ENCODE data around the gene ADK. TPM values are rescaled to one million over a fixed set of nuclear protein-coding genes. Genes with fewer than 3 reads are reported as not detected.

ADK gene
- total RNA-seq, 2 donors from 2014 or later, result 14.4 to 24.3 TPM

GRCh38 chr10:74117738-74118137 is 33.3 kb upstream of the ADK start:
- Histone ChIP-seq H3K36me3 (peaks cover 34% of the 10 kb centered on the region), H3K9me3 (no peaks in the 10 kb centered on the region), H3K4me3 (no peak overlapping the region), H3K4me1 (ENCODE audit: control insufficient read depth in 1 of 2, low read depth in 2 of 2) (peaks cover 7 to 34% of the 10 kb centered on the region in 2 donors), H3K27ac (peak overlapping the region in 1 of 2 donors; percentile 13), H3K27me3 (replicated peaks; ENCODE audit: insufficient read depth) (no peaks in the 10 kb centered on the region)
- ATAC-seq (ENCODE audit: insufficient number of reproducible peaks, low FRiP score, low read depth) (no peak), DNase-seq (ENCODE audit: low spot score) (no peak)
- no peak for TF ChIP-seq CTCF (IDR thresholded peaks at IDR 0.05)

GRCh38 chr10:74118804-74119203 is 32.2 kb upstream of the ADK start:
- ATAC-seq (ENCODE audit: insufficient number of reproducible peaks, low FRiP score, low read depth) (no peak), DNase-seq (ENCODE audit: low spot score) (no peak)
- H3K36me3 ChIP-seq, result peaks cover 37% of the 10 kb centered on the region
- H3K27me3 ChIP-seq (replicated peaks; ENCODE audit: insufficient read depth), result no peaks in the 10 kb centered on the region
- H3K4me1 ChIP-seq (ENCODE audit: control insufficient read depth in 1 of 2, low read depth in 2 of 2), result peaks cover 2 to 24% of the 10 kb centered on the region in 2 donors
- no peaks in the 10 kb centered on the region for H3K9me3 ChIP-seq
- H3K27ac ChIP-seq, result peak overlapping the region; percentile 3 to 21
- H3K4me3 ChIP-seq, result no peak overlapping the region
- no peak for TF ChIP-seq CTCF (IDR thresholded peaks at IDR 0.05)

- Histone ChIP-seq H3K4me1 (ENCODE audit: control insufficient read depth in 1 of 2, low read depth in 2 of 2) (peaks cover 0 to 17% of the 10 kb centered on the region in 2 donors), H3K9me3 (no peaks in the 10 kb centered on the region), H3K27ac (no peak overlapping the region), H3K36me3 (peaks cover 46% of the 10 kb centered on the region), H3K27me3 (replicated peaks; ENCODE audit: insufficient read depth) (no peaks in the 10 kb centered on the region), H3K4me3 (no peak overlapping the region)
- DNase-seq (ENCODE audit: low spot score) (no peak), ATAC-seq (ENCODE audit: insufficient number of reproducible peaks, low FRiP score, low read depth) (no peak)
- TF ChIP-seq CTCF (IDR thresholded peaks at IDR 0.05), result no peak
Measured at GRCh38 chr10:74120911-74121310, 30.1 kb upstream of the ADK start.

- no peak for TF ChIP-seq CTCF (IDR thresholded peaks at IDR 0.05)
- no peak for ATAC-seq (ENCODE audit: insufficient number of reproducible peaks, low FRiP score, low read depth)
- peak overlapping the region in 1 of 2 donors; percentile 18 for H3K27ac ChIP-seq
- peaks cover 0 to 17% of the 10 kb centered on the region in 2 donors for H3K4me1 ChIP-seq (ENCODE audit: control insufficient read depth in 1 of 2, low read depth in 2 of 2)
- DNase-seq (ENCODE audit: low spot score), result no peak
- H3K36me3 ChIP-seq, result peaks cover 47% of the 10 kb centered on the region
- H3K27me3 ChIP-seq (replicated peaks; ENCODE audit: insufficient read depth), result no peaks in the 10 kb centered on the region
- H3K4me3 ChIP-seq, result no peak overlapping the region
- H3K9me3 ChIP-seq, result no peaks in the 10 kb centered on the region
Measured at GRCh38 chr10:74121368-74121767, 29.7 kb upstream of the ADK start.

- Histone ChIP-seq H3K9me3 (no peaks in the 10 kb centered on the region), H3K36me3 (peaks cover 47% of the 10 kb centered on the region), H3K4me1 (ENCODE audit: control insufficient read depth in 1 of 2, low read depth in 2 of 2) (peaks cover 0 to 17% of the 10 kb centered on the region in 2 donors), H3K4me3 (no peak overlapping the region), H3K27ac (peak overlapping the region; percentile 5 to 18), H3K27me3 (replicated peaks; ENCODE audit: insufficient read depth) (no peaks in the 10 kb centered on the region)
- no peak for ATAC-seq (ENCODE audit: insufficient number of reproducible peaks, low FRiP score, low read depth)
- TF ChIP-seq CTCF (IDR thresholded peaks at IDR 0.05), result no peak
- DNase-seq (ENCODE audit: low spot score), result no peak
Measured at GRCh38 chr10:74122060-74122459, 29.0 kb upstream of the ADK start.

Measured in thoracic aorta (tissue), 2 donors.